ENCODE data around the gene KCTD11.
A peak's percentile ranks its signal among the peaks of the same experiment; 100 is the strongest.
"Not testable (repeated sequence)": the region's sequence is repeated elsewhere in the genome, so short reads cannot be mapped to it uniquely, and the experiment has no call there.

Gene KCTD11

GRCh38 chr17:7321466-7321865, 30.5 kb upstream of the KCTD11 start:
- no peak for DNase-seq (ENCODE audit: low read depth, low spot score)
- H3K27ac ChIP-seq = no peak overlapping the region

GRCh38 chr17:7322520-7323194, 29.3 kb upstream of the KCTD11 start:
- H3K27ac ChIP-seq = no peak overlapping the region

GRCh38 chr17:7323731-7324437, 28.1 kb upstream of the KCTD11 start:
- no peak for DNase-seq (ENCODE audit: low read depth, low spot score)
- no peak overlapping the region for H3K27ac ChIP-seq

More at GRCh38 chr17:7322520-7323194, 29.3 kb upstream of the KCTD11 start:
- no peak for DNase-seq (ENCODE audit: low read depth, low spot score)

- DNase-seq (ENCODE audit: low read depth, low spot score) = no peak
- no peak overlapping the region for H3K27ac ChIP-seq
Observed at GRCh38 chr17:7324438-7324779, 27.6 kb upstream of the KCTD11 start.

- no peak overlapping the region for H3K27ac ChIP-seq
- no peak for DNase-seq (ENCODE audit: low read depth, low spot score)
Observed at GRCh38 chr17:7325031-7325528, 26.9 kb upstream of the KCTD11 start.

- H3K27ac ChIP-seq = no peak overlapping the region
- DNase-seq (ENCODE audit: low read depth, low spot score) = no peak
Observed at GRCh38 chr17:7326186-7326585, 25.8 kb upstream of the KCTD11 start.

GRCh38 chr17:7327056-7327455, 24.9 kb upstream of the KCTD11 start:
- H3K27ac ChIP-seq = no peak overlapping the region
- no peak for DNase-seq (ENCODE audit: low read depth, low spot score)

GRCh38 chr17:7327501-7327900, 24.5 kb upstream of the KCTD11 start:
- no peak overlapping the region for H3K27ac ChIP-seq
- no peak for DNase-seq (ENCODE audit: low read depth, low spot score)

- no peak overlapping the region for H3K27ac ChIP-seq
- DNase-seq (ENCODE audit: low read depth, low spot score) = no peak
Observed at GRCh38 chr17:7328009-7328408, 24.0 kb upstream of the KCTD11 start.

DNA sequence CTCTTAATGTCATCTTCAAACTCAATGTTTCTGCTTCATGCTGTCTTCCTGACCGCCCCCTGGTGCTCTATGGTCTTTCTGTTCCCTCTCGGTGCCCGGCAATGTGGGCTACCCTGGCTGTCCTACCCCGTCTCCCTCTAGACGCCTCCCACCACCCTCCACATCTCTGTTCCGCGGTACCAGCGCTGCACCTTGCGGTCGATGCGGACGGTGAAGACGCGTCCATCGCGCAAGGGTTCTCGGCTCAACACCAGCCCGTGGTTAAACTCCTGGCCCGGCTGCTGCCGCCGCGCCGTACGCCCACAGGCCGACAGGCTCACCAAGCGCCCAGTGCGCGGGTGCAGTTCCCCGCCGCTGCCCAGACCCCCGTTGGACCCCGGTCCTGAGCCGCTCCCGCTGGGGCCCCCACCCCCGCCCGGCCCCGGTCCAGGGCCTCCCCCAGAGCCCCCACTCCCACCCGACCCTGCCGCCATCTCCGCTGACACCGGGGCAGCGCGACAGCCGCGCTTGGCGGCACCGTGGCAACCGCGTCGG, 23.1 kb upstream of the KCTD11 start, which contains the start of gene NEURL4:
Gene NEURL4, minus strand, starts transcription at position 496 of the 534 bp plus-strand sequence. Its CDS starts 23 bp downstream, at position 473.
- DNase-seq (ENCODE audit: low read depth, low spot score) = no peak
- H3K27ac ChIP-seq = peak within 1 kb of the TSS; percentile 76

DNA sequence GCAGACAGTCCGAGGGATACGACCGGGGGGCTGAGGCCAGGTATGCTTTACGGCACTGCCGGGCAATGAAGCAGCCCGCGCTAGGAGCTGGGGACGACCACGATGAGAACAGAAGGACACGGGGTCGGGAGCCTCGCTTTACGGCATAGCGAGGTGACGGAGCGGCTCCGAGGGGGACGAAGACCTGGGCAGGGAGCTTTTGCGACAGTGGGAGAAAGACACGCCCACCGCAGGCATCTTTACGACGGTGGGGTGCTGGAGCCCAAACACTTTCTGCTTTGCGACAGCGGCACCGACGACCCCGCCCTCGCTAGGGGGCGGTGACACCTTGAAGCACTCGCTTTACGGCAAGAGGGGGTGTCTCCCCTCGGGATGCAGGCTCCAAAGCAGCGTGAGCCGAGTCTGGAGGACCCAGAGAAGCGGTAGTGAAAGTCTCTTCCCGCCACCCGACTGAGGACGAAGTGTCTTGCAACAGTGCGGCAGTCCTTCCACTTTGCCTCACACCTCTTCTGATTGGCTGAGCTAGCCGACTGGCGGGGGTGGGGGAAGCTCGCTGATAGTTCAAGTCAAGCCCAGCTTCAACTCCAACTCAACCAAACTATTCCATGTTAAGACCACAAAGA, 22.5 kb upstream of the KCTD11 start:
- peak overlapping the region; percentile 76 for H3K27ac ChIP-seq
- peak; percentile 97 for DNase-seq (ENCODE audit: low read depth, low spot score)

- no peak for DNase-seq (ENCODE audit: low read depth, low spot score)
- peak overlapping the region; percentile 76 for H3K27ac ChIP-seq
Observed at GRCh38 chr17:7329997-7330637, 21.8 kb upstream of the KCTD11 start.

- H3K27ac ChIP-seq = no peak overlapping the region
- DNase-seq (ENCODE audit: low read depth, low spot score) = no peak
Observed at GRCh38 chr17:7330638-7331015, 21.3 kb upstream of the KCTD11 start.

- DNase-seq (ENCODE audit: low read depth, low spot score) = no peak
- H3K27ac ChIP-seq = no peak overlapping the region
Observed at GRCh38 chr17:7332111-7332510, 19.9 kb upstream of the KCTD11 start.

DNA sequence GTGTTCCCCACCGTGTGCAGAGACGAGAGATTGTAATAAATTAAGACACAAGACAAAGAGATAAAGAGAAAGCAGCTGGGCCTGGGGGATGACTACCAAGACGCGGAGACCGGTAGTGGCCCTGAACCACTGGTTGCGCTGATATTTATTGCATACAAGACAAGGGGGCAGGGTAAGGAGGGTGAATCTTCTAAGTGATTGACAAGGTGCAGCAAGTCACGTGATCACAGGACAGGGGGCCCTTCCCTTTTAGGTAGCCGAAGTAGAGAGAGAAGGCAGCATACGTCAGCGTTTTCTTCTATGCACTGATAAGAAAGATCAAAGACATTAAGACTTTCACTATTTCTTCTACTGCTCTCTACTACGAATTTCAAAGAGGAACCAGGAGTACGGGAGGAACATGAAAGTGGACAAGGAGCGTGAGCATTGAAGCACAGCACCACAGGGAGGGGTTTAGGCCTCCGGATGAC, 19.3 kb upstream of the KCTD11 start:
- DNase-seq (ENCODE audit: low read depth, low spot score) = not testable (repeated sequence)

GRCh38 chr17:7334938-7335538, 16.9 kb upstream of the KCTD11 start:
- H3K27ac ChIP-seq = no peak overlapping the region
- no peak for DNase-seq (ENCODE audit: low read depth, low spot score)

More for the DNA sequence above, 19.3 kb upstream of the KCTD11 start:
- H3K27ac ChIP-seq = not testable (repeated sequence)

DNA sequence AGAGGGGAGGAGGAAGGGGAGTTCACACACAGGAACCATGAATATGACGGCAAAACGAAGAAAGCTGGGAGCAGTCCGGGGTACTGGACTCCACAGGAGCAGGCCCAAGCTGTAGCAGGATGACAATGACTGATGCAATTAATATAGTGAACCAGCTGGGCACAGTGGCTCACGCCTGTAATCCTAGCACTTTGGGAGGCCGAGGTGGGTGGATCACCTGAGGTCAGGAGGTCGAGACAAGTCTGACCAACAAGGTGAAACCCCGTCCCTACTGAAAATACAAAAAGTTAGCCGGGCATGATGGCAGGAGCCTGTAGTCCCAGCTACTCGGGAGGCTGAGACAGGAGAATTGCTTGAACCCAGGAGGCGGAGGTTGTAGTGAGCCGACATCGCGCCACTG, 16.2 kb upstream of the KCTD11 start:
- H3K27ac ChIP-seq = not testable (repeated sequence)

DNA sequence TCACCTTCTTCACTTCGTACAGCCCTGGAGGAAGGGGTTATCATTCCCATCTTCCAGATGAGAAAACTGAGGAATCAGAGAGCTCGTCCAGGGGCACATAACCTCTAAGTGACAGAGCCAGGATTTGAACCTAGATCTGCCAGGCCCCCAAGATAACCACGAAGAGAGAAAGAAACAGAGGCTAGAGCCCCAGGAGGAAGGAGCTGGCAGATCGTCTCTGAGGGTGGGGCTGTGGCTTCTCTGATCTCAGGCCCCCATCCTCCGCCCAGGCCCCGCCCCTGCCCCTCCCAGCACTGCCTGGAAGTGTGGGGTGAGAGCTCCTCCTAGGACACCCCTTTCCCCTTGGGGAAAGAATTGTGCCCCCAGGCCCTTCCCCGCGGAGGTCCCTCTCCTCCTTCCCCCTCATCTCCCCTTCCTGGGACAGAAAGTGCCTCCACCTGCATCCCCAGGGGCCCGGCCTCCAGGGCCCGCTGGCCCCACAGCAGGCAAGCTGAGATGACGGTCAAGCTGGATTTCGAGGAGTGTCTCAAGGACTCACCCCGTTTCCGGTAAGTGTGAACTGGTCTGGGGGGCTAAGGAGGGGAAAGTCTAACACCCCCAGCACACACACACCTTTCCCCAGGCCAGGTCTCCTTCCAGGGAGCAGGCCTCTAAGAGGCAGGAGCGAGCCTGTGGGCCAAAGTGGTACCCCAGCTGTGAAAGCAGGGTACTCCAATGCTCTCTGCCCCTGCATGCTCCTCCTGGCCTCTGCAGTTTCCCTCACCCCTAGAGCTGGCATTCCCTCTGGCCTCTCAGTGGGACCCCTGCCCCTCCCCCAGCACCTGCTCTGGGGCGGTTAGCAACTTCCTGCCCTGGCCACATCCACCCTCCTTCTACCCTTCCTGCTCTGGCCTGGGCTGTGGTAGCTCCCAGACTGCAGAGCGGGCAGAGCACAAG, 15.5 kb upstream of the KCTD11 start, which contains the start of gene ACAP1:
Gene ACAP1, plus strand, starts transcription at position 290 of the 936 bp plus-strand sequence. Its CDS starts 206 bp downstream, at position 496.
- DNase-seq (ENCODE audit: low read depth, low spot score) = no peak
- H3K27ac ChIP-seq = no peak within 1 kb of the TSS

More for the DNA sequence above, 16.2 kb upstream of the KCTD11 start:
- not testable (repeated sequence) for DNase-seq (ENCODE audit: low read depth, low spot score)

DNA sequence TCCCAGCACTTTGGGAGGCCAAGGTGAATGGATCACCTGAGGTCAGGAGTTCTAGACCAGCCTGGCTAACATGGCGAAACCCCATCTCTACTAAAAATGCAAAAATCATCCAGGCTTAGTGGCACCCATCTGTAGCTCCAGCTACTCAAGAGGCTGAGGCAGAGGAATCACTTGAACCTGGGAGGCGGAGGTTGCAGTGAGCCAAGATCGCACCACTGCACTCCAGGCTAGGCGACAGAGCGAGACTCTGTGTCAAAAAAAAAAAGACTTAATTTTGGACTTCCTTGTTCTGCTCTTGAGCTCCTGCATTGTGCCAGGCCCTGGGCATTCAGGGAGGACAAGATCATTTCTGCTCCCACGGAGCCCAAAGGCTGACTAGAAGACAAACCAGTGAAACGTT, 14.4 kb upstream of the KCTD11 start:
- H3K27ac ChIP-seq; DNase-seq (ENCODE audit: low read depth, low spot score): not testable (repeated sequence)
